ENCODE measurements around the gene TPSD1.
"Not testable (repeated sequence)": the region's sequence is repeated elsewhere in the genome, so short reads cannot be mapped to it uniquely, and the experiment has no call there.

- not testable (repeated sequence) for TF ChIP-seq CTCF (IDR thresholded peaks at IDR 0.05); ZFX (IDR thresholded peaks at IDR 0.05; ENCODE audit: borderline replicate concordance)
These were observed 12.5 kb upstream of the TPSD1 start for GRCh38 chr16:1243363-1243762.

Data from 22Rv1 (cell line).